ENCODE measurements around the gene SMARCB1. TPM values are rescaled to one million over a fixed set of nuclear protein-coding genes. Genes with fewer than 3 reads are reported as not detected.

The SMARCB1 gene
- polyA plus RNA-seq, 1 donor (not counting 4 experiments of a cell fraction or from before 2014, with no cell fraction given) = 95.2 TPM

DNA sequence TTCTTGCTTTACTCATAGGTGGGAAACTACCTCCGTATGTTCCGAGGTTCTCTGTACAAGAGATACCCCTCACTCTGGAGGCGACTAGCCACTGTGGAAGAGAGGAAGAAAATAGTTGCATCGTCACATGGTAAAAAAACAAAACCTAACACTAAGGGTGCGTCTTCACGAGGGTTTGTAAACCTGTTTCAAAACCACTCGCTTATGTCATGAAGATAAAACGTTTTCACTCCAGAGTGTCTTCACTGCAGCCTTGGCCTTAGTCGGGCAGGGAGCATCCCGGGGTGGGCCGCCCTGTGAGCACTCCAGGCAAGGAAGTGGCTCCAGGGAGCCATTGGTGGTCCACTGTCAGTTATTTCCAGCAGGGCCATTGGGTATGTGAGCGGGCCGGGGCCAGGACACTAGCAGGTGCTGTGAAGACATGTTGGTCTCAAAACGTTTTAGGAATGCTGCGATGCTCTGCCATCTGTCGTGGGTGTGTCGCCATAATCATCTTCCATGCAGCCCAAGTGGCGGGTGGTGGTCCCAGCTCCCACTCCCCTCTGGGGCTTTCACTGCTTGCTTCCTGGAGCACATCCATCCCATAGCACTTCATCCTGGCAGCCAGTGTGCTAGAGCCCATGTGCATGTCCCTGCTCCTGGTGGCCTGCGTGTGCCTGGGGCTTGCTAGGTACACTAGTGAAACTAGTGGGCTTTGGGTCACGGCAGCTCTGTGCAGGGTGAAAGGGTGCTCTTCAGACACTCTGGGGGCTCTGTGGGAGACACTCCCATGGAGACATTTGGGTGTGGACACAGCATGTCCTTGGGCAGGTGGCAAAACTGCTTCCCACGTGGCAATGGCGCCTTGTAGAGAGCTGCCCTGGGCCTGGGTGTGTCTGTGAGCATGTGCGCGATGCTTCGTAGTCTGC is 5.2 kb downstream of the SMARCB1 start:
- Histone ChIP-seq H3K27ac (ENCODE audit: control insufficient read depth, insufficient read depth, low read length) (no peak overlapping the region), H4K20me1 (ENCODE audit: control insufficient read depth, extremely low read depth, insufficient read depth, low read length) (peaks cover 13% of the 10 kb centered on the region), H3K9me1 (ENCODE audit: control insufficient read depth, extremely low read depth, insufficient read depth, low read length) (no peaks in the 10 kb centered on the region), H3K4me1 (ENCODE audit: control insufficient read depth, extremely low read depth, insufficient read depth, low read length) (peaks cover 5% of the 10 kb centered on the region), H3K4me2 (ENCODE audit: control insufficient read depth, extremely low read depth, insufficient read depth, low read depth, low read length) (no peak overlapping the region), H2AFZ (ENCODE audit: control insufficient read depth, low read length) (no peak overlapping the region), H3K36me3 (ENCODE audit: control insufficient read depth in 2 of 2, extremely low read depth in 1 of 2, insufficient read depth in 2 of 2, low read length in 2 of 2) (peaks cover 17 to 21% of the 10 kb centered on the region in 2 experiments), H3K9me3 (ENCODE audit: control insufficient read depth, low read depth, low read length) (no peaks in the 10 kb centered on the region), H3K27me3 (ENCODE audit: control insufficient read depth, extremely low read depth, insufficient read depth, low read length) (no peaks in the 10 kb centered on the region), H3K79me2 (ENCODE audit: control insufficient read depth, insufficient read depth, low read length) (peaks cover 51% of the 10 kb centered on the region), H3K4me3 (ENCODE audit: control insufficient read depth in 2 of 3, extremely low read depth in 1 of 3, insufficient read depth in 2 of 3, low read depth in 1 of 3, low read length in 3 of 3) (no peak overlapping the region), H3K9ac (ENCODE audit: control insufficient read depth, extremely low read depth, insufficient read depth, low read length) (no peak overlapping the region)
- DNase-seq (ENCODE audit: low read depth, low spot score) = no peak
- FAIRE-seq = no peak
- dilution Hi-C loops (cut with MboI; ENCODE audit: extremely low pct_ligation_motif_present, low sequenced_read_pairs) = no loop called here
- no peak for TF ChIP-seq EZH2 (IDR thresholded peaks at IDR 0.05; ENCODE audit: low read length)
- TF ChIP-seq, protein P1, sequence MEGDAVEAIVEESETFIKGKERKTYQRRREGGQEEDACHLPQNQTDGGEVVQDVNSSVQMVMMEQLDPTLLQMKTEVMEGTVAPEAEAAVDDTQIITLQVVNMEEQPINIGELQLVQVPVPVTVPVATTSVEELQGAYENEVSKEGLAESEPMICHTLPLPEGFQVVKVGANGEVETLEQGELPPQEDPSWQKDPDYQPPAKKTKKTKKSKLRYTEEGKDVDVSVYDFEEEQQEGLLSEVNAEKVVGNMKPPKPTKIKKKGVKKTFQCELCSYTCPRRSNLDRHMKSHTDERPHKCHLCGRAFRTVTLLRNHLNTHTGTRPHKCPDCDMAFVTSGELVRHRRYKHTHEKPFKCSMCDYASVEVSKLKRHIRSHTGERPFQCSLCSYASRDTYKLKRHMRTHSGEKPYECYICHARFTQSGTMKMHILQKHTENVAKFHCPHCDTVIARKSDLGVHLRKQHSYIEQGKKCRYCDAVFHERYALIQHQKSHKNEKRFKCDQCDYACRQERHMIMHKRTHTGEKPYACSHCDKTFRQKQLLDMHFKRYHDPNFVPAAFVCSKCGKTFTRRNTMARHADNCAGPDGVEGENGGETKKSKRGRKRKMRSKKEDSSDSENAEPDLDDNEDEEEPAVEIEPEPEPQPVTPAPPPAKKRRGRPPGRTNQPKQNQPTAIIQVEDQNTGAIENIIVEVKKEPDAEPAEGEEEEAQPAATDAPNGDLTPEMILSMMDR (optimal IDR thresholded peaks at IDR 0.05 in 1 of 3, IDR thresholded peaks at IDR 0.05 in 1 of 3, conservative IDR thresholded peaks at IDR 0.05 in 1 of 3; ENCODE audit: extremely low read depth in 1 of 3, insufficient read depth in 2 of 3, low read length in 3 of 3) = no peak

GRCh38 chr22:23793326-23793725 is 6.6 kb downstream of the SMARCB1 start:
- Histone ChIP-seq H3K9me3 (ENCODE audit: control insufficient read depth, low read depth, low read length) (no peaks in the 10 kb centered on the region), H3K4me2 (ENCODE audit: control insufficient read depth, extremely low read depth, insufficient read depth, low read depth, low read length) (no peak overlapping the region), H3K9ac (ENCODE audit: control insufficient read depth, extremely low read depth, insufficient read depth, low read length) (no peak overlapping the region), H3K4me3 (ENCODE audit: control insufficient read depth in 2 of 3, extremely low read depth in 1 of 3, insufficient read depth in 2 of 3, low read depth in 1 of 3, low read length in 3 of 3) (no peak overlapping the region), H4K20me1 (ENCODE audit: control insufficient read depth, extremely low read depth, insufficient read depth, low read length) (peaks cover 6% of the 10 kb centered on the region), H3K4me1 (ENCODE audit: control insufficient read depth, extremely low read depth, insufficient read depth, low read length) (no peaks in the 10 kb centered on the region), H3K27ac (ENCODE audit: control insufficient read depth, insufficient read depth, low read length) (no peak overlapping the region), H3K36me3 (ENCODE audit: control insufficient read depth in 2 of 2, extremely low read depth in 1 of 2, insufficient read depth in 2 of 2, low read length in 2 of 2) (peaks cover 22 to 25% of the 10 kb centered on the region in 2 experiments), H3K9me1 (ENCODE audit: control insufficient read depth, extremely low read depth, insufficient read depth, low read length) (no peaks in the 10 kb centered on the region), H2AFZ (ENCODE audit: control insufficient read depth, low read length) (no peak overlapping the region), H3K79me2 (ENCODE audit: control insufficient read depth, insufficient read depth, low read length) (peaks cover 41% of the 10 kb centered on the region), H3K27me3 (ENCODE audit: control insufficient read depth, extremely low read depth, insufficient read depth, low read length) (no peaks in the 10 kb centered on the region)
- DNase-seq (ENCODE audit: low read depth, low spot score) (no peak), FAIRE-seq (no peak)
- dilution Hi-C loops (cut with MboI; ENCODE audit: extremely low pct_ligation_motif_present, low sequenced_read_pairs) = no loop called here
- no peak for TF ChIP-seq EZH2 (IDR thresholded peaks at IDR 0.05; ENCODE audit: low read length)
- TF ChIP-seq, protein P1 (optimal IDR thresholded peaks at IDR 0.05 in 1 of 3, IDR thresholded peaks at IDR 0.05 in 1 of 3, conservative IDR thresholded peaks at IDR 0.05 in 1 of 3; ENCODE audit: extremely low read depth in 1 of 3, insufficient read depth in 2 of 3, low read length in 3 of 3) = no peak

Data from keratinocyte (primary cell).